ENCODE results near the gene POLR3G. TPM values are rescaled to one million over a fixed set of nuclear protein-coding genes. Genes with fewer than 3 reads are reported as not detected.
A peak's percentile ranks its signal among the peaks of the same experiment; 100 is the strongest.

POLR3G gene
- total RNA-seq, 1 experiment from 2014 or later: 12.8 TPM

- no peaks in the 10 kb centered on the region for H3K9me3 ChIP-seq (replicated peaks)
- H3K27ac ChIP-seq: peak within 1 kb of the TSS; percentile 54
- peak within 1 kb of the TSS; percentile 84 for H3K4me3 ChIP-seq
- H3K36me3 ChIP-seq: peaks cover 7% of the 10 kb centered on the region
- H3K4me1 ChIP-seq: peaks cover 8% of the 10 kb centered on the region
- peak; percentile 97 to 98 for DNase-seq
- no peaks in the 10 kb centered on the region for H3K27me3 ChIP-seq
Measured at GRCh38 chr5:90529194-90529938, 54.7 kb downstream of the POLR3G start, which contains the start of gene LYSMD3. Gene LYSMD3 (minus strand): TSS chr5:90529584. CDS start chr5:90525289, 4,295 bp downstream.

GRCh38 chr5:90529939-90530677 is 55.4 kb downstream of the POLR3G start:
- Histone ChIP-seq H3K27ac (peak overlapping the region; percentile 54), H3K4me3 (peak overlapping the region; percentile 84), H3K4me1 (peaks cover 8% of the 10 kb centered on the region), H3K27me3 (no peaks in the 10 kb centered on the region), H3K36me3 (peaks cover under 1% of the 10 kb centered on the region; the same call in 1 of the 2 replicates), H3K9me3 (replicated peaks) (no peaks in the 10 kb centered on the region)
- peak; percentile 79 to 89 for DNase-seq

- peak overlapping the region; percentile 84 for H3K4me3 ChIP-seq
- no peaks in the 10 kb centered on the region for H3K9me3 ChIP-seq (replicated peaks)
- no peaks in the 10 kb centered on the region for H3K36me3 ChIP-seq
- no peak overlapping the region for H3K27ac ChIP-seq
- peaks cover 8% of the 10 kb centered on the region for H3K4me1 ChIP-seq
- no peaks in the 10 kb centered on the region for H3K27me3 ChIP-seq
- DNase-seq: peak in 1 of 2 experiments; percentile 50
Measured at GRCh38 chr5:90530736-90531487, 56.2 kb downstream of the POLR3G start.

- no peak overlapping the region for H3K27ac ChIP-seq
Measured at GRCh38 chr5:90533794-90534193, 59.1 kb downstream of the POLR3G start.

GRCh38 chr5:90534922-90535321 is 60.3 kb downstream of the POLR3G start:
- Histone ChIP-seq H3K4me3 (no peak overlapping the region), H3K9me3 (replicated peaks) (no peaks in the 10 kb centered on the region), H3K27ac (no peak overlapping the region), H3K36me3 (no peaks in the 10 kb centered on the region), H3K4me1 (peaks cover 2% of the 10 kb centered on the region; the same call in 1 of the 2 replicates), H3K27me3 (no peaks in the 10 kb centered on the region)
- DNase-seq: no peak

More at GRCh38 chr5:90533794-90534193, 59.1 kb downstream of the POLR3G start:
- Histone ChIP-seq H3K27me3 (no peaks in the 10 kb centered on the region), H3K4me1 (peaks cover 2% of the 10 kb centered on the region; the same call in 1 of the 2 replicates), H3K4me3 (no peak overlapping the region), H3K9me3 (replicated peaks) (no peaks in the 10 kb centered on the region), H3K36me3 (no peaks in the 10 kb centered on the region)
- no peak for DNase-seq

GRCh38 chr5:90542827-90543519 is 68.3 kb downstream of the POLR3G start:
- H3K4me3 ChIP-seq: no peak overlapping the region
- H3K9me3 ChIP-seq (replicated peaks): no peaks in the 10 kb centered on the region; the same call in 1 of the 2 replicates
- H3K27me3 ChIP-seq: no peaks in the 10 kb centered on the region
- no peaks in the 10 kb centered on the region for H3K36me3 ChIP-seq
- H3K27ac ChIP-seq: no peak overlapping the region
- H3K4me1 ChIP-seq: peaks cover 8% of the 10 kb centered on the region
- DNase-seq: no peak

- H3K4me1 ChIP-seq: peaks cover 8% of the 10 kb centered on the region
- H3K27me3 ChIP-seq: no peaks in the 10 kb centered on the region
- no peak for DNase-seq
- no peaks in the 10 kb centered on the region for H3K36me3 ChIP-seq
- H3K9me3 ChIP-seq (replicated peaks): no peaks in the 10 kb centered on the region; the same call in 1 of the 2 replicates
- no peak overlapping the region for H3K4me3 ChIP-seq
- H3K27ac ChIP-seq: no peak overlapping the region
Measured at GRCh38 chr5:90545511-90545910, 70.8 kb downstream of the POLR3G start.

- H3K36me3 ChIP-seq: no peaks in the 10 kb centered on the region
- H3K4me1 ChIP-seq: peaks cover 8% of the 10 kb centered on the region
- DNase-seq: no peak
- no peaks in the 10 kb centered on the region; the same call in 1 of the 2 replicates for H3K9me3 ChIP-seq (replicated peaks)
- H3K4me3 ChIP-seq: no peak overlapping the region
- no peaks in the 10 kb centered on the region for H3K27me3 ChIP-seq
- H3K27ac ChIP-seq: peak overlapping the region; percentile 34; the same call in 1 of the 2 replicates
Measured at GRCh38 chr5:90546216-90546837, 71.7 kb downstream of the POLR3G start.

GRCh38 chr5:90547072-90547536 is 72.4 kb downstream of the POLR3G start:
- Histone ChIP-seq H3K27ac (peak overlapping the region; percentile 34; the same call in 1 of the 2 replicates), H3K9me3 (replicated peaks) (no peaks in the 10 kb centered on the region; the same call in 1 of the 2 replicates), H3K36me3 (no peaks in the 10 kb centered on the region), H3K27me3 (no peaks in the 10 kb centered on the region), H3K4me3 (no peak overlapping the region), H3K4me1 (peaks cover 8% of the 10 kb centered on the region)
- DNase-seq: peak; percentile 41 to 67

- H3K4me1 ChIP-seq: peaks cover 8% of the 10 kb centered on the region
- no peak overlapping the region for H3K4me3 ChIP-seq
- no peak for DNase-seq
- H3K27ac ChIP-seq: no peak overlapping the region; the same call in 1 of the 2 replicates
- H3K27me3 ChIP-seq: no peaks in the 10 kb centered on the region
- H3K9me3 ChIP-seq (replicated peaks): no peaks in the 10 kb centered on the region; the same call in 1 of the 2 replicates
- H3K36me3 ChIP-seq: no peaks in the 10 kb centered on the region
Measured at GRCh38 chr5:90548069-90548593, 73.5 kb downstream of the POLR3G start.

- H3K27me3 ChIP-seq: no peaks in the 10 kb centered on the region
- H3K9me3 ChIP-seq (replicated peaks): no peaks in the 10 kb centered on the region; the same call in 1 of the 2 replicates
- DNase-seq: no peak
Measured at GRCh38 chr5:90549223-90549622, 74.6 kb downstream of the POLR3G start.

GRCh38 chr5:90549729-90550275 is 75.1 kb downstream of the POLR3G start:
- H3K27ac ChIP-seq: no peak overlapping the region
- H3K9me3 ChIP-seq (replicated peaks): no peaks in the 10 kb centered on the region; the same call in 1 of the 2 replicates
- H3K27me3 ChIP-seq: no peaks in the 10 kb centered on the region
- no peaks in the 10 kb centered on the region for H3K36me3 ChIP-seq
- no peak overlapping the region for H3K4me3 ChIP-seq
- H3K4me1 ChIP-seq: peaks cover 8% of the 10 kb centered on the region
- no peak for DNase-seq

More at GRCh38 chr5:90549223-90549622, 74.6 kb downstream of the POLR3G start:
- H3K27ac ChIP-seq: no peak overlapping the region
- no peak overlapping the region for H3K4me3 ChIP-seq
- H3K4me1 ChIP-seq: peaks cover 8% of the 10 kb centered on the region
- no peaks in the 10 kb centered on the region for H3K36me3 ChIP-seq

GRCh38 chr5:90550963-90551362 is 76.3 kb downstream of the POLR3G start:
- Histone ChIP-seq H3K4me3 (no peak overlapping the region), H3K4me1 (peaks cover 8% of the 10 kb centered on the region), H3K27me3 (no peaks in the 10 kb centered on the region), H3K9me3 (replicated peaks) (no peaks in the 10 kb centered on the region; the same call in 1 of the 2 replicates), H3K27ac (no peak overlapping the region), H3K36me3 (no peaks in the 10 kb centered on the region)
- no peak for DNase-seq

Data from SJCRH30 (cell line).